HS-5 (cell line): ENCODE data around the gene VDAC2.
"Not testable (repeated sequence)": the region's sequence is repeated elsewhere in the genome, so short reads cannot be mapped to it uniquely, and the experiment has no call there.

ENCODE experiments used
- DNase-seq: peaks from one replicate; pipeline ENCODE4 v3.0.0-alpha.2; 2012; ENCODE audit warnings: low read depth

Gene VDAC2

GRCh38 chr10:75199949-75200348, 10.6 kb upstream of the VDAC2 start:
- not testable (repeated sequence) for DNase-seq

- no peak for DNase-seq
These were observed 8.7 kb upstream of the VDAC2 start for GRCh38 chr10:75201793-75202307.

- DNase-seq = no peak
These were observed 8.1 kb upstream of the VDAC2 start for GRCh38 chr10:75202321-75203045.

GRCh38 chr10:75203046-75203620, 7.5 kb upstream of the VDAC2 start:
- not testable (repeated sequence) for DNase-seq

GRCh38 chr10:75203724-75204123, 6.9 kb upstream of the VDAC2 start:
- DNase-seq = no peak

- DNase-seq = no peak
These were observed 4.7 kb upstream of the VDAC2 start for GRCh38 chr10:75205908-75206307.

GRCh38 chr10:75206638-75207037, 4.0 kb upstream of the VDAC2 start:
- DNase-seq = not testable (repeated sequence)

GRCh38 chr10:75207079-75207856, 3.3 kb upstream of the VDAC2 start:
- no peak for DNase-seq

GRCh38 chr10:75207857-75208144, 2.8 kb upstream of the VDAC2 start:
- DNase-seq = no peak

- DNase-seq = no peak
These were observed 2.4 kb upstream of the VDAC2 start for GRCh38 chr10:75208181-75208580.

GRCh38 chr10:75209086-75209920, 1.3 kb upstream of the VDAC2 start:
- no peak for DNase-seq

- DNase-seq = no peak
These were observed 695 bp upstream of the VDAC2 start for GRCh38 chr10:75209921-75210281.

GRCh38 chr10:75211007-75211691, 553 bp downstream of the VDAC2 start:
- no peak for DNase-seq

GRCh38 chr10:75212343-75212742, 1.7 kb downstream of the VDAC2 start:
- no peak for DNase-seq

- no peak for DNase-seq
These were observed 9.7 kb downstream of the VDAC2 start for GRCh38 chr10:75220274-75220673.

GRCh38 chr10:75221492-75221891, 10.9 kb downstream of the VDAC2 start:
- DNase-seq = not testable (repeated sequence)

GRCh38 chr10:75223507-75223906, 12.9 kb downstream of the VDAC2 start:
- DNase-seq = no peak

GRCh38 chr10:75226095-75226494, 15.5 kb downstream of the VDAC2 start:
- DNase-seq = no peak

GRCh38 chr10:75226656-75227055, 16.1 kb downstream of the VDAC2 start:
- no peak for DNase-seq

GRCh38 chr10:75228278-75228677, 17.7 kb downstream of the VDAC2 start:
- no peak for DNase-seq

GRCh38 chr10:75228834-75229233, 18.2 kb downstream of the VDAC2 start:
- DNase-seq = no peak

GRCh38 chr10:75229971-75230370, 19.4 kb downstream of the VDAC2 start:
- no peak for DNase-seq
